OCI-LY7 (cell line): ENCODE measurements around the gene ETNPPL.

Experiments
- EZH2phosphoT487 ChIP-seq: fragments of 200-600 bp; sonication (generic); IDR thresholded peaks from 2 replicates; pipeline ENCODE4 v1.6.1; 2018; ENCODE audit warnings: low read depth, borderline replicate concordance, mild to moderate bottlenecking, mixed run types, antibody characterized with exemption, low read length, moderate library complexity, mixed read lengths
- TF ChIP-seq, protein P1 (sequence below): fragments of 200-600 bp; sonication (generic); conservative IDR thresholded peaks from 2 replicates; pipeline ENCODE4 v1.5.1; 2014; ENCODE audit warnings: mild to moderate bottlenecking, antibody characterized with exemption, low read length, moderate library complexity, mixed read lengths

DNA sequence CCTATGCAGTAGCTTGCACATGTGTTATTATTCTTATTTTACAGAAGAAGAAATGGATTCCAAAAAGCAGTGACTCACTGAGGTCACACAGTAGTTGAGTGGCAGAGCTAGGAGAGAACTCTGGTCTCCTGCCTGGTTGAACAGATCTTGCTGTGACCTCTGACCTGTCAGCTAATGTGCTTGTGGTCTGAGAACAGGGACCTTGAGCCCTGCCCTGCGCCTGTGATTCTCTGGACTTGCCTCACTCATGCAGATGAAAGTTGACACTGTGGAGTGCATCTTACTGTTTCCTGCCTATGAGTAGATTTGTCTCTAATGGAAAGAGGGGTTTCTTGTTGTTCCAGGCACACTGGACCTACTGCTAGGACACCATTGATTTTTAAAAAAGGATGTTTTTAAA lies 32.3 kb downstream of the ETNPPL start:
- TF ChIP-seq, protein P1, sequence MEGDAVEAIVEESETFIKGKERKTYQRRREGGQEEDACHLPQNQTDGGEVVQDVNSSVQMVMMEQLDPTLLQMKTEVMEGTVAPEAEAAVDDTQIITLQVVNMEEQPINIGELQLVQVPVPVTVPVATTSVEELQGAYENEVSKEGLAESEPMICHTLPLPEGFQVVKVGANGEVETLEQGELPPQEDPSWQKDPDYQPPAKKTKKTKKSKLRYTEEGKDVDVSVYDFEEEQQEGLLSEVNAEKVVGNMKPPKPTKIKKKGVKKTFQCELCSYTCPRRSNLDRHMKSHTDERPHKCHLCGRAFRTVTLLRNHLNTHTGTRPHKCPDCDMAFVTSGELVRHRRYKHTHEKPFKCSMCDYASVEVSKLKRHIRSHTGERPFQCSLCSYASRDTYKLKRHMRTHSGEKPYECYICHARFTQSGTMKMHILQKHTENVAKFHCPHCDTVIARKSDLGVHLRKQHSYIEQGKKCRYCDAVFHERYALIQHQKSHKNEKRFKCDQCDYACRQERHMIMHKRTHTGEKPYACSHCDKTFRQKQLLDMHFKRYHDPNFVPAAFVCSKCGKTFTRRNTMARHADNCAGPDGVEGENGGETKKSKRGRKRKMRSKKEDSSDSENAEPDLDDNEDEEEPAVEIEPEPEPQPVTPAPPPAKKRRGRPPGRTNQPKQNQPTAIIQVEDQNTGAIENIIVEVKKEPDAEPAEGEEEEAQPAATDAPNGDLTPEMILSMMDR = no peak
- no peak for TF ChIP-seq EZH2phosphoT487
